G401 (cell line): ENCODE data around the gene NEGR1. TPM values are rescaled to one million over a fixed set of nuclear protein-coding genes. Genes with fewer than 3 reads are reported as not detected.

Experiments
- DNase-seq: peaks from one replicate; pipeline ENCODE4 v3.0.0-alpha.2; 2015; ENCODE audit warnings: low spot score
- in situ Hi-C: cut with HindIII; loops from 2 replicates; pipeline ENCODE4 v1.10.0; 2016; ENCODE audit warnings: low sequenced_read_pairs, mixed read lengths
- total RNA-seq: library from RNA; depleted of rRNA; stranded (reverse); fragments of >200 nt; shearing (Covaris generic); gene quantifications from 2 replicates; pipeline ENCODE4 v1.2.3, GENCODE V29; 2014; rRNA removed

The NEGR1 gene
- total RNA-seq, result 0.03 and 0.06 TPM in 2 replicates

- peak; percentile 91 for DNase-seq
- in situ Hi-C loops, result no loop called here
Observed at GRCh38 chr1:72282271-72283021, at the start of gene NEGR1. Gene NEGR1, minus strand, starts transcription at chr1:72282539.

GRCh38 chr1:72326494-72326893 is 44.2 kb upstream of the NEGR1 start:
- in situ Hi-C loops, result no loop called here
- no peak for DNase-seq

- in situ Hi-C loops, result no loop called here
- DNase-seq, result no peak
Observed at GRCh38 chr1:72324451-72324850, 42.1 kb upstream of the NEGR1 start.

GRCh38 chr1:72322910-72323309 is 40.6 kb upstream of the NEGR1 start:
- no peak for DNase-seq
- in situ Hi-C loops, result no loop called here

GRCh38 chr1:72296501-72296900 is 14.2 kb upstream of the NEGR1 start:
- in situ Hi-C loops, result no loop called here

GRCh38 chr1:72288886-72289285 is 6.5 kb upstream of the NEGR1 start:
- in situ Hi-C loops, result no loop called here
- DNase-seq, result no peak

More at GRCh38 chr1:72296501-72296900, 14.2 kb upstream of the NEGR1 start:
- no peak for DNase-seq

GRCh38 chr1:72286401-72286800 is 4.1 kb upstream of the NEGR1 start:
- in situ Hi-C loops, result no loop called here
- DNase-seq, result no peak

- in situ Hi-C loops, result no loop called here
- DNase-seq, result peak; percentile 85
Observed at GRCh38 chr1:72285074-72285425, 2.7 kb upstream of the NEGR1 start.

GRCh38 chr1:72284348-72285073 is 2.2 kb upstream of the NEGR1 start:
- in situ Hi-C loops, result no loop called here
- DNase-seq, result peak; percentile 85

GRCh38 chr1:72284084-72284347 is 1.7 kb upstream of the NEGR1 start:
- in situ Hi-C loops, result no loop called here
- DNase-seq, result no peak

GRCh38 chr1:72283307-72284083 is 1.2 kb upstream of the NEGR1 start:
- DNase-seq, result peak; percentile 95
- in situ Hi-C loops, result no loop called here

GRCh38 chr1:72283022-72283306 is 625 bp upstream of the NEGR1 start:
- no peak for DNase-seq
- in situ Hi-C loops, result no loop called here

- peak; percentile 77 for DNase-seq
- in situ Hi-C loops, result no loop called here
Observed at GRCh38 chr1:72281637-72282270, 585 bp downstream of the NEGR1 start.

GRCh38 chr1:72281144-72281543 is 1.2 kb downstream of the NEGR1 start:
- in situ Hi-C loops, result no loop called here

GRCh38 chr1:72280711-72281110 is 1.6 kb downstream of the NEGR1 start:
- peak; percentile 68 for DNase-seq
- in situ Hi-C loops, result no loop called here

More at GRCh38 chr1:72281144-72281543, 1.2 kb downstream of the NEGR1 start:
- DNase-seq, result peak; percentile 76

- peak; percentile 55 for DNase-seq
- in situ Hi-C loops, result no loop called here
Observed at GRCh38 chr1:72280131-72280530, 2.2 kb downstream of the NEGR1 start.

GRCh38 chr1:72278461-72278860 is 3.9 kb downstream of the NEGR1 start:
- peak; percentile 57 for DNase-seq
- in situ Hi-C loops, result no loop called here

- in situ Hi-C loops, result no loop called here
- no peak for DNase-seq
Observed at GRCh38 chr1:72271555-72272085, 10.7 kb downstream of the NEGR1 start.

GRCh38 chr1:72262735-72263134 is 19.6 kb downstream of the NEGR1 start:
- in situ Hi-C loops, result no loop called here
- DNase-seq, result no peak

- DNase-seq, result no peak
- in situ Hi-C loops, result no loop called here
Observed at GRCh38 chr1:72253132-72253531, 29.2 kb downstream of the NEGR1 start.
